ENCODE data around the gene SYNPO. TPM values are rescaled to one million over a fixed set of nuclear protein-coding genes. Genes with fewer than 3 reads are reported as not detected.

SYNPO gene
- total RNA-seq, 4 donors from 2014 or later: 419 to 569 (median 539) TPM

DNA sequence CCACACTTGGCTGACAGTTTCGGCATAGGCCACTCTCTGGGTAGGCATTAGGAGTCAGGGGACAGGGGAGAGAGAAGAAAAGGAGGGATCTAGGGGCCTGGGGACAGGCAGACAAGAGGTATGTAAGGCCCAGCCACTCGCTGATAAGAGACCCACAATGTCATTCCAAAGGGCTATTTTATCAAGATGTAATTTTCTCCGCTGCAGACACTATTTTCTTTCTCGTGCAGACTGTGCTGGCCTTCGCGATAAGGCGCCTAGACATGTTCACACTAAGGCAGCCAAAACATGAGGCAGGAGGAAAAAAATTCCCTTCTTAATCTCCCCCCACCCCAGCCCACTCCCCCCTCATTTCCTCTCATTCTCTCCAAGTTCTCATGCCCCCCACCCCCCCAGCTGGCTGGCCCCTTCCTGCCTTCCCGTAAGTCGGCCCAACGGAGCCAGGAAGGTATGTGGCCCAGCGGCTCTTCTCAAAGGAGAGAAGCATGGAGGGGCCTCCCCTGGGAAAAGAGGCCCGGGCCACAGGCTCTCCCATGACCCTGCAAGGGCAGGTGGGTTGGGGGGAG, 44.9 kb upstream of the SYNPO start:
- in situ Hi-C loops (cut with MboI; ENCODE audit: low sequenced_read_pairs in 4 of 4) (loop anchor here in 2 of 4 donors (10.0 kb wide), 1 partner anchor 59 kb away; no protein-coding TSS in a partner anchor), intact Hi-C loops (cut with DNase I; ENCODE audit: low total_unique reads) (no loop called here)
- no peaks in the 10 kb centered on the region for H3K27me3 ChIP-seq
- TF ChIP-seq, protein P1, sequence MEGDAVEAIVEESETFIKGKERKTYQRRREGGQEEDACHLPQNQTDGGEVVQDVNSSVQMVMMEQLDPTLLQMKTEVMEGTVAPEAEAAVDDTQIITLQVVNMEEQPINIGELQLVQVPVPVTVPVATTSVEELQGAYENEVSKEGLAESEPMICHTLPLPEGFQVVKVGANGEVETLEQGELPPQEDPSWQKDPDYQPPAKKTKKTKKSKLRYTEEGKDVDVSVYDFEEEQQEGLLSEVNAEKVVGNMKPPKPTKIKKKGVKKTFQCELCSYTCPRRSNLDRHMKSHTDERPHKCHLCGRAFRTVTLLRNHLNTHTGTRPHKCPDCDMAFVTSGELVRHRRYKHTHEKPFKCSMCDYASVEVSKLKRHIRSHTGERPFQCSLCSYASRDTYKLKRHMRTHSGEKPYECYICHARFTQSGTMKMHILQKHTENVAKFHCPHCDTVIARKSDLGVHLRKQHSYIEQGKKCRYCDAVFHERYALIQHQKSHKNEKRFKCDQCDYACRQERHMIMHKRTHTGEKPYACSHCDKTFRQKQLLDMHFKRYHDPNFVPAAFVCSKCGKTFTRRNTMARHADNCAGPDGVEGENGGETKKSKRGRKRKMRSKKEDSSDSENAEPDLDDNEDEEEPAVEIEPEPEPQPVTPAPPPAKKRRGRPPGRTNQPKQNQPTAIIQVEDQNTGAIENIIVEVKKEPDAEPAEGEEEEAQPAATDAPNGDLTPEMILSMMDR (IDR thresholded peaks at IDR 0.05 in 4 of 5, conservative IDR thresholded peaks at IDR 0.05 in 1 of 5): no peak
- TF ChIP-seq POLR2A (IDR thresholded peaks at IDR 0.05): no peak
- no peaks in the 10 kb centered on the region for H3K36me3 ChIP-seq
- no peaks in the 10 kb centered on the region for H3K9me3 ChIP-seq
- no peak overlapping the region for H3K4me3 ChIP-seq
- DNase-seq (no peak), ATAC-seq (peak in 1 of 2 donors; percentile 7)
- peaks cover 50 to 63% of the 10 kb centered on the region in 2 donors for H3K4me1 ChIP-seq
- H3K27ac ChIP-seq: peak overlapping the region in 3 of 4 donors; percentile 47 to 98 (median 63)

DNA sequence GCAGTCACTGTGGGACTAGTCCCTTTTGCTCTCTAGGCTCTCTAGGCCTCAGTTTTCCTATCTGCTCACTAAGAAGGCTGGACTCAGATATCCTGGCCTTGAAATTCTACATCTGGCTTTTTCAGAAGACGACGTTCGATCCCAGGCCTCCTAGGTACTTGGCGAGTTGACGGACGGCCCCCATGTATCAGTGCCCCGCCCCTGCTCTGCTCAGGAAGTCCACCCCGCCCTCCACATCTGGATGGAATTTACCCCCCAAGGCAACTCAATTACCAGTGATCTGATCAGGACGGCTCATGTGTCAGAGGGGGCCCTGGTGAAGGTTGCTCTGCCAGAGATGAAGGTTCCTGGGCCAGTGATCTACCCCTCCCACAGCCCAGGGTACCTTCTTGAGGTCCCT, 44.1 kb upstream of the SYNPO start:
- in situ Hi-C loops (cut with MboI; ENCODE audit: low sequenced_read_pairs in 4 of 4): loop anchor here in 2 of 4 donors (10.0 kb wide), 1 partner anchor 58 kb away; no protein-coding TSS in a partner anchor
- no peaks in the 10 kb centered on the region for H3K36me3 ChIP-seq
- TF ChIP-seq POLR2A (IDR thresholded peaks at IDR 0.05): no peak
- TF ChIP-seq, protein P1 (IDR thresholded peaks at IDR 0.05 in 4 of 5, conservative IDR thresholded peaks at IDR 0.05 in 1 of 5): no peak
- H3K27ac ChIP-seq: peak overlapping the region in 3 of 4 donors; percentile 47 to 98 (median 63)
- H3K4me3 ChIP-seq: no peak overlapping the region
- ATAC-seq (no peak), DNase-seq (no peak)
- no peaks in the 10 kb centered on the region for H3K27me3 ChIP-seq
- no peaks in the 10 kb centered on the region for H3K9me3 ChIP-seq
- H3K4me1 ChIP-seq: peaks cover 50 to 60% of the 10 kb centered on the region in 2 donors
- intact Hi-C loops (cut with DNase I; ENCODE audit: low total_unique reads): no loop called here

DNA sequence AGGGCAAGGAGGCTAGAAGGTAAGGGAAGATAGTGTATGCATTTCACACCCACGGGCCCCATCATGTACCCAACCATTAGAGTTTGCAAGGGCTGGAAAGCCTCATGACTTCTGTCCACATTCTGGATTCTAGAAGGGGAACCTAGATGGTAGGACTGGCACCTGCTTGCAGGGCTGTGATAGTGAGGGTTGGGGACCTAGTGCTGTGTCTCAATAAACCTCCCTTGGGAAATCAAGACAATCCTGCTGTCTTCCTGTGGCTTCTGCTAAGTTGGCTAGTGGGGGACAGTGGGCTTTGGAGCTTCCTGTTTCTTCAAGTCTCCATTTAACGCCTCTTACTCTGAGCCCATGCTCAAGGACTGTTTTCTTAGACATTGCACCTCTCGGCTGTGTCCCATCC, 43.6 kb upstream of the SYNPO start:
- TF ChIP-seq, protein P1 (IDR thresholded peaks at IDR 0.05 in 4 of 5, conservative IDR thresholded peaks at IDR 0.05 in 1 of 5): no peak
- TF ChIP-seq POLR2A (IDR thresholded peaks at IDR 0.05): no peak
- Histone ChIP-seq H3K9me3 (no peaks in the 10 kb centered on the region), H3K27ac (peak overlapping the region; percentile 26 to 98 (median 55)), H3K27me3 (no peaks in the 10 kb centered on the region), H3K4me3 (no peak overlapping the region), H3K36me3 (no peaks in the 10 kb centered on the region), H3K4me1 (peaks cover 52 to 62% of the 10 kb centered on the region in 2 donors)
- DNase-seq (no peak), ATAC-seq (no peak)
- in situ Hi-C loops (cut with MboI; ENCODE audit: low sequenced_read_pairs in 4 of 4) (loop anchor here in 2 of 4 donors (10.0 kb wide), 1 partner anchor 58 kb away; no protein-coding TSS in a partner anchor), intact Hi-C loops (cut with DNase I; ENCODE audit: low total_unique reads) (no loop called here)

DNA sequence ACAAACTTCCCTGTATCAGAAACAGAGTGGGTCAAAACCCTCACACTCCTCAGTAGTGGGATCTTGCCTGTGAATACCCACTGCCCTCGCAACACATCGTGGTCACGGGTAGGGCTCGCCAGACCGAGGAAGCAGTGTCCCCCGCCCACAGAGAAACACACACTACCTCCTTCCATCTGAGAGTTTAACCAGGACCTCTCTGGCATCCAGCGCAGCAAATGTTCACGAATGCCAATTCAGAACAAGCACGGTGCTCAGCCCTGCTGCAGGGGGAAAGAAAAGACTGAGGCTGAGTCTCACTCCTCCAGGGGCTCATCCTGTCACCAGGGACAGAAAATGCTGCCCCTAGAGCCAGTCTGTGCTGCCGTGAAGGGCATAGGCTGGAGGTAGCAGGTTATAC, 42.5 kb upstream of the SYNPO start:
- in situ Hi-C loops (cut with MboI; ENCODE audit: low sequenced_read_pairs in 4 of 4) (loop anchor here in 2 of 4 donors (10.0 kb wide), 1 partner anchor 57 kb away; no protein-coding TSS in a partner anchor), intact Hi-C loops (cut with DNase I; ENCODE audit: low total_unique reads) (no loop called here)
- ATAC-seq (no peak), DNase-seq (no peak)
- Histone ChIP-seq H3K9me3 (no peaks in the 10 kb centered on the region), H3K36me3 (no peaks in the 10 kb centered on the region), H3K27ac (peak overlapping the region; percentile 65 to 98 (median 90)), H3K4me3 (no peak overlapping the region), H3K27me3 (no peaks in the 10 kb centered on the region), H3K4me1 (peaks cover 54 to 60% of the 10 kb centered on the region in 2 donors)
- TF ChIP-seq, protein P1 (IDR thresholded peaks at IDR 0.05 in 4 of 5, conservative IDR thresholded peaks at IDR 0.05 in 1 of 5): no peak
- no peak for TF ChIP-seq POLR2A (IDR thresholded peaks at IDR 0.05)
